Psoas muscle (tissue), 8 donors: Measurements from ENCODE around the gene ZHX3. TPM values are rescaled to one million over a fixed set of nuclear protein-coding genes. Genes with fewer than 3 reads are reported as not detected.

Experiments
- ATAC-seq, 4 donors: fragments of 200-7000 bp; cut with Tn5 transposase; one replicate each; pipeline ENCODE4 v1.9.1; 2020; ENCODE audit warnings: moderate library complexity in 3 of 4, mild to moderate bottlenecking in 2 of 4
- DNase-seq, 2 donors: peaks; one replicate each; pipeline ENCODE4 v3.0.0-alpha.2; 2020
- H3K27ac ChIP-seq: fragments of 200-600 bp; one replicate; pipeline ENCODE4 v1.8.0; 2022
- H3K27me3 ChIP-seq, 3 donors: fragments of 200-600 bp in 1 of 3; one replicate each; pipeline versions ENCODE4 v1.6.1 to v1.8.0; 2013 to 2022; ENCODE audit warnings: low read length in 2 of 3, mild to moderate bottlenecking in 2 of 3, moderate library complexity in 1 of 3; ENCODE audit not compliant: insufficient read depth in 3 of 3
- H3K36me3 ChIP-seq, 2 donors: fragments of 200-600 bp in 1 of 2; one replicate each; pipeline versions ENCODE4 v1.6.1 to v1.8.0; 2013 to 2022; ENCODE audit warnings: low read depth in 1 of 2, mild to moderate bottlenecking in 1 of 2, moderate library complexity in 1 of 2; ENCODE audit not compliant: insufficient read depth in 1 of 2
- H3K4me1 ChIP-seq: fragments of 200-600 bp; one replicate; pipeline ENCODE4 v1.8.0; 2022
- H3K4me3 ChIP-seq: fragments of 200-600 bp; one replicate; pipeline ENCODE4 v1.8.0; 2022; ENCODE audit warnings: mild to moderate bottlenecking
- H3K9me3 ChIP-seq: fragments of 200-600 bp; one replicate; pipeline ENCODE4 v1.8.0; 2022
- CTCF ChIP-seq: fragments of 200-600 bp; IDR thresholded peaks from one replicate; pipeline ENCODE4 v1.8.0; 2022; ENCODE audit warnings: antibody characterized with exemption
- WGBS, 3 donors: extraction: QIAGEN DNeasy Blood & Tissue Kit; methylation state at CpG; one replicate each; pipeline versions ENCODE4 v1.1.6 to v1.1.7; 2013; 5-methylcytosine and 5-hydroxymethylcytosine counted together
- intact Hi-C, 2 donors: fragments of 100-400 bp; cut with DNase I; formaldehyde crosslinking; loops; one replicate each; pipeline versions ENCODE4 v1.11.0 to v1.14.2; 2022
- polyA plus RNA-seq, 3 donors: library from polyadenylated mRNA; stranded (reverse); fragments of 200-250 nt; gene quantifications; one replicate each; pipeline ENCODE4 v1.2.3, GENCODE V29; 2013
- total RNA-seq, 4 donors: library from RNA; stranded (reverse); fragmentation: NEBNext Ultra II Directional in 2 of 4; extraction: Animal tissue kit (Norgen Biotek cat#: 25700) in 2 of 4; gene quantifications; one replicate each; pipeline versions ENCODE4 v1.2.1 to v1.2.4, GENCODE V29; 2021 to 2023
- donor health status: healthy with polysubstance abuse.
- donor health status: DM: no; HTN: no; CAD: no; lungs with moderate emphysema.
- donor health status: Bipolar disorder and iron deficiency.
- donor health status: healthy.
- donor health status: DM: yes; HTN: yes; CAD: no.
- donor health status: DM: no; HTN: no; CAD: no.
- donor health status: DM: no; HTN: no; CAD: no.
- donor health status: DM: yes; HTN: yes; CAD: no.

Gene ZHX3
- total and polyA plus RNA-seq, 7 donors: 7.0 to 47.7 (median 39.6) TPM

- Histone ChIP-seq H3K4me3 (no peak overlapping the region), H3K27me3 (peaks cover 0 to 19% (median 10%) of the 10 kb centered on the region in 3 donors), H3K27ac (peak overlapping the region; percentile 53), H3K9me3 (no peaks in the 10 kb centered on the region), H3K36me3 (no peaks in the 10 kb centered on the region), H3K4me1 (peaks cover 9% of the 10 kb centered on the region)
- ATAC-seq: peak; percentile 66 to 81 (median 80)
- 32 to 44% (median 38%) methylated on average over 45 of the region's 45 CpGs for WGBS, 3 donors
- intact Hi-C loops: loop anchor here in 1 of 2 donors (5.0 kb wide), 1 partner anchor 35 kb away; no protein-coding TSS in a partner anchor
- DNase-seq: peak; percentile 55 to 79
- no peak for TF ChIP-seq CTCF
These were observed 44.5 kb upstream of the ZHX3 start for GRCh38 chr20:41361757-41362747.

GRCh38 chr20:41360831-41361756 lies 43.6 kb upstream of the ZHX3 start:
- 50 to 72% (median 56%) methylated on average over 22 of the region's 22 CpGs for WGBS, 3 donors
- Histone ChIP-seq H3K27ac (peak overlapping the region; percentile 53), H3K9me3 (no peaks in the 10 kb centered on the region), H3K4me3 (no peak overlapping the region), H3K36me3 (no peaks in the 10 kb centered on the region), H3K27me3 (peaks cover 0 to 11% (median 7%) of the 10 kb centered on the region in 3 donors), H3K4me1 (peaks cover 9% of the 10 kb centered on the region)
- ATAC-seq (peak in 3 of 4 donors; percentile 13 to 19 (median 15)), DNase-seq (no peak)
- no peak for TF ChIP-seq CTCF
- intact Hi-C loops: loop anchor here in 1 of 2 donors (5.0 kb wide), 1 partner anchor 36 kb away; no protein-coding TSS in a partner anchor

GRCh38 chr20:41359541-41360011 lies 42.0 kb upstream of the ZHX3 start:
- intact Hi-C loops: loop anchor here in 1 of 2 donors (5.0 kb wide), 1 partner anchor 38 kb away; no protein-coding TSS in a partner anchor
- Histone ChIP-seq H3K36me3 (no peaks in the 10 kb centered on the region), H3K27ac (no peak overlapping the region), H3K27me3 (no peaks in the 10 kb centered on the region), H3K4me1 (peaks cover 9% of the 10 kb centered on the region), H3K9me3 (no peaks in the 10 kb centered on the region), H3K4me3 (no peak overlapping the region)
- 43 to 76% (median 70%) methylated on average over 8 to 9 of the region's 9 CpGs for WGBS, 3 donors
- DNase-seq: peak in 1 of 2 donors; percentile 63
- ATAC-seq: peak in 3 of 4 donors; percentile 38 to 52 (median 40)
- no peak for TF ChIP-seq CTCF

- TF ChIP-seq CTCF: no peak
- Histone ChIP-seq H3K4me3 (no peak overlapping the region), H3K9me3 (no peaks in the 10 kb centered on the region), H3K36me3 (no peaks in the 10 kb centered on the region), H3K4me1 (peaks cover 9% of the 10 kb centered on the region), H3K27me3 (no peaks in the 10 kb centered on the region), H3K27ac (no peak overlapping the region)
- ATAC-seq (no peak), DNase-seq (peak in 1 of 2 donors; percentile 39)
- WGBS, 3 donors: 82 to 93% (median 90%) methylated on average over 6 to 7 of the region's 7 CpGs
- intact Hi-C loops: no loop called here
These were observed 41.2 kb upstream of the ZHX3 start for GRCh38 chr20:41358717-41359116.
